WI38 (cell line): ENCODE data around the gene SLC25A14.
"Not testable (repeated sequence)": the region's sequence is repeated elsewhere in the genome, so short reads cannot be mapped to it uniquely, and the experiment has no call there.

ENCODE experiments used
- H3K4me3 ChIP-seq: 2 replicates; pipeline ENCODE4 v1.5.1; 2011; ENCODE audit warnings: low read depth, mild to moderate bottlenecking, control low read depth, low read length
- TF ChIP-seq, protein P1 (sequence below): IDR thresholded peaks from 2 replicates; pipeline ENCODE4 v1.5.1; 2012; ENCODE audit warnings: low read depth, mild to moderate bottlenecking, control low read depth, low read length

SLC25A14 gene

DNA sequence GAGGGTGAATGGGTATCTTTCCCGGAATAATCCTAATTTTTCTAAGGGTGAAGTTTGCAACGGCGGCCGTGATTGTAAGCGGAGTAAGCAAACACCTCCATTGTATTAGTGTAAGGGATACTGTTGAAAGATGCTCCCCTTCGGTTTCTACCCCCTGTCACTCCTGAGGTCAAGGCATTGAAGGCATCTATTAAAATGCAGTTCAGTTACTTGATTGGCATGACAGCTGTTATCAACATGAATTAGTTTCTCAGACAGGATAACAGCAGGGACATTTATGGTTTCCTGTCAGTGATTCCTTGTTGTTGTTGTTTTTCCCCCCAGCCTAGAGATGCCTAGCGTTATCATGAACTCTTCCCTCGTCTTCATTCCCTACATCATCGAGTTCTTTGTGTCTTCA is 552 bp downstream of the SLC25A14 start:
- TF ChIP-seq, protein P1, sequence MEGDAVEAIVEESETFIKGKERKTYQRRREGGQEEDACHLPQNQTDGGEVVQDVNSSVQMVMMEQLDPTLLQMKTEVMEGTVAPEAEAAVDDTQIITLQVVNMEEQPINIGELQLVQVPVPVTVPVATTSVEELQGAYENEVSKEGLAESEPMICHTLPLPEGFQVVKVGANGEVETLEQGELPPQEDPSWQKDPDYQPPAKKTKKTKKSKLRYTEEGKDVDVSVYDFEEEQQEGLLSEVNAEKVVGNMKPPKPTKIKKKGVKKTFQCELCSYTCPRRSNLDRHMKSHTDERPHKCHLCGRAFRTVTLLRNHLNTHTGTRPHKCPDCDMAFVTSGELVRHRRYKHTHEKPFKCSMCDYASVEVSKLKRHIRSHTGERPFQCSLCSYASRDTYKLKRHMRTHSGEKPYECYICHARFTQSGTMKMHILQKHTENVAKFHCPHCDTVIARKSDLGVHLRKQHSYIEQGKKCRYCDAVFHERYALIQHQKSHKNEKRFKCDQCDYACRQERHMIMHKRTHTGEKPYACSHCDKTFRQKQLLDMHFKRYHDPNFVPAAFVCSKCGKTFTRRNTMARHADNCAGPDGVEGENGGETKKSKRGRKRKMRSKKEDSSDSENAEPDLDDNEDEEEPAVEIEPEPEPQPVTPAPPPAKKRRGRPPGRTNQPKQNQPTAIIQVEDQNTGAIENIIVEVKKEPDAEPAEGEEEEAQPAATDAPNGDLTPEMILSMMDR = no peak
- H3K4me3 ChIP-seq = peak overlapping the region; percentile 72

DNA sequence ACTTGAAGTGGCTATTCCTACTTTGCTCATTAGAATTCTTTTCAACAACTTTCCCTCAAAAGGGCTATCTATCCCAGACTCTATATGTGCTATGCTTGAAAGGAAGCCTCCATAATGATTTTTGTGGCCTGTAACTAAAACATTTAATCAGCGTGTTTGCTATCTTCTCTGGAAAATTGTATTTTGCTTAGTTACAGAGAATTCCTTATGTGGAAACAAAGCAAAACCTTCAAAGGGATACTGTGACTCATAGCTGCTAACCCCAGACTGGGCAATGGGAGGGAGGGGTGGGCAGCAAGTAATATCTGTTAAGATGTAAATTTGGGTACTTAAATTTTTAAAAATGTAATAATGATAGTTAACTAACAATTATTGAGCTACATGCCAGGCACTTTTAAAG is 3.7 kb downstream of the SLC25A14 start:
- no peak overlapping the region for H3K4me3 ChIP-seq
- TF ChIP-seq, protein P1 = no peak

DNA sequence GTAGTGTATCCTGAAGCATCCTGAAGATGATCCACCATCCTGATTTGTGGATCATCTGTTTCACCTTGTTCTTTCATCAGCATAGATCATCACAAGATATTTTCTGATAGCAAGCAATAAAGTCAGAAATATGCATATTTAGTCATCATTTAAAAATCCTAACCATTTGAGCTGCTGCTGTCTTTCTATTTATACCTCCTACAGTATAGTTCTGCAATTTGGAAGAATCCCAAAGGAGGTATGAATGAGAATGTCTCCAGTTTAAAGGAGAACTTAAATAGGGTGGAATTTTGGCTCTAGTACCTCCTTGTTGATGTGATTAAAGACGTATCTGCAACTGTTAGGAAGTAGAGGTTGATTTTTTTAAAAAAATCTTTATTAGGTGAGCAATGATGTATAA is 7.6 kb downstream of the SLC25A14 start:
- TF ChIP-seq, protein P1 = no peak
- H3K4me3 ChIP-seq = no peak overlapping the region

DNA sequence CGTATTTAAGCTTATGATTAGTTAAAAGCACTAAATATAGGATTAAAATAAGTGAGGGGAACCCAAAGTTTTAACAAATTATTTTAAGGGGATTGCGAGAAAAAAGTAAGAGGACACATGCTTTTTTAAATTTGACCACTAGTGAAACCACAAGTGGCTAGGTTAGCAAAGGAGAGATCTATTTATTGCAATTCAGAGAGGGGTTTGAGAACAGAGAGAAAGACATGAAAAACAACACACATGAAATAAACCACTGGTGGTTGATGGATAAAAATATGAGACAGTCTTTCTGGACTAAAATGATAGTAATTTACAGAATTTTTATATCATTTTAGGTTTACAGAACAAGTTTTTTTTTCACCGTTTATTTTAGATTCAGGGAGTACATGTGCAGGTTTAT is 11.8 kb downstream of the SLC25A14 start:
- TF ChIP-seq, protein P1 = no peak
- H3K4me3 ChIP-seq = no peak overlapping the region

DNA sequence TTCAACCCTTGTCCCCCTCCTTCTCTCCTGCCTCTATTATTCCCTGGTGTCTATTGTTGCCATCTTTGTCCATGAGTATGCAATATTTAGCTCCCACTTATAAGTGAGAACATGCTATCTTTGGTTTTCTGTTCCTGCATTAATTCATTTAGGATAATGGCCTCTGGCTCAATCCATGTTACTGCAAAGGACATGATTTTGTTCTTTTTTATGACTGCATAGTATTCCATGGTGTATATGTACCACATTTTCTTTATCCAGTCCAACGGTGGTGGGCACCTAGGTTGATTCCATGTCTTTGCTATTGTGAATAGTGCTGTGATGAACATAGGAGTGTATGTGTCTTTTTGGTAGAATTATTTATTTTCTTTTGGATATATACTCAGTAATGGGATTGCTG is 12.3 kb downstream of the SLC25A14 start:
- H3K4me3 ChIP-seq = not testable (repeated sequence)

DNA sequence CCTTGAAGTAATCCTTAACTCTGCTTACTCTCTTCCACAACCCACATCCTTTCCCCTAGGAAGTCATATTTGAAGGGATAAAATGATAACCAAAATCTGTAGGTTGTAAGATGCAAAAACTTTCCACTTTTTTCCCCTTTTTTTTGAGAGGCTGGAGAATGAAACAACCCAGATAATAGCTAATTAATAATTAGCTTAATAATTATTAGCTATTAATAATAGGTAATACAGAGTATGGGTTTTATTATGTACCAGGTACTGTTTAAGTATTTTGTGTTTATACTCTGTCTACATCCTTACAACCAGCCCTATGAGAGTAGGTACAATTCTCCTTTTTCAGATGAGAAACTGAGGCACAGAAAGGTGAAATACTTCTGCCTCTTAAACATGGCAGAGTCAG is 36.4 kb downstream of the SLC25A14 start:
- TF ChIP-seq, protein P1 = no peak
- no peak overlapping the region for H3K4me3 ChIP-seq

DNA sequence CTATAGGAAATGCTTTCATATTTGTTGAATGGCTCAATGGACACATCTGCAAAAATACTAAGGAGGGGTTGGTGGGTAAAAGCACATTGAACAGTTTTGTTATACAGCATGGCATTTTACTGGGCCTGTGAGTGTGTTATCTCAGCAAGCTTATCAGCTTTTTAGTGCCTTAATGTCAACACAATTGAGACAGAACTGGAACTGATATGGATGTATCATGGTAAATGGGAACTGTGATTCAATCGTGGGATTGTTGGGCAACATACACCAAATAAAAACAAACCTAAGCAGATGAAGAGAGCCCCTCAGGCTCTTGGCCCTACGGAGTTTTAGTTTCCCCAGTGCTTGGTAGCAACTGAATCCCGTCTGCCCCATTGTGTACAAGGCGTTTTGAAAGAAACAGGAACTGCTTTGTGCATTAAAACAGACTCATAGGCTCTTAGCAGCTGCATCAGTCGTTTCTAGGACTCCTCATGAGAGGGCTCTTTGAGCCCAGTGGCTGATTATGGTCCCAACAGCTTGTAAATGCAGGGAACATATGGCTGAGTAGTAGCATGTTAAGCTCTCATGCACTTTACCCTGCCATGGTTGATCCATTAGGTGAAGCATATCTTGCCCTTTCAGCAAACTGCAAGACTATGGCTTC is 38.4 kb downstream of the SLC25A14 start:
- TF ChIP-seq, protein P1 = no peak
- H3K4me3 ChIP-seq = no peak overlapping the region

DNA sequence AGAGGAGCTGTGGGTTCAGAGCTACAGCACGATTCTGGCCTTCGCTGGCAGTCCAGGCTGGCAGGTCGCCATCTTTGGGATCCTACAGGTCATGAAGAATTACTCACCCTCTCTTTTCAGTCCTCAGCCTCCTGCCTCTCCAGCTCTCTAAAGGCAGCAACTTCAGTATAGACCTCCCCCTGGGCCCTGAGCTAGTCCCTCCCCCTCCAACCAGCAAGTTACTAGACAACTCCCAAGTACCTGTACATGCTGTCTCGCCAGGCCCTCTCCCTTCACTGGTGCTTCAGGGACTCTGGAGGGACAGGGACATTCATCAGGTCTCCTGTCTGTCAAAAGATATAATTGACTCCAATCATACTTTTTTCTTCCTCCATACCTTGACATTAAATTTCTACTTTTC is 45.8 kb downstream of the SLC25A14 start, which contains the start of gene GPR119:
TSS of gene GPR119 (minus strand) at position 155 of the 400 bp plus-strand sequence. CDS start 227 bp downstream, outside the sequence.
- H3K4me3 ChIP-seq = no peak within 1 kb of the TSS
- TF ChIP-seq, protein P1 = no peak
